NCI-H69 (cell line): Measurements from ENCODE around the gene WDR48.

ENCODE experiments used
- DNase-seq: peaks from one replicate; lab custom pipeline; 2025; lab: John Stamatoyannopoulos, UW

WDR48 gene

DNA sequence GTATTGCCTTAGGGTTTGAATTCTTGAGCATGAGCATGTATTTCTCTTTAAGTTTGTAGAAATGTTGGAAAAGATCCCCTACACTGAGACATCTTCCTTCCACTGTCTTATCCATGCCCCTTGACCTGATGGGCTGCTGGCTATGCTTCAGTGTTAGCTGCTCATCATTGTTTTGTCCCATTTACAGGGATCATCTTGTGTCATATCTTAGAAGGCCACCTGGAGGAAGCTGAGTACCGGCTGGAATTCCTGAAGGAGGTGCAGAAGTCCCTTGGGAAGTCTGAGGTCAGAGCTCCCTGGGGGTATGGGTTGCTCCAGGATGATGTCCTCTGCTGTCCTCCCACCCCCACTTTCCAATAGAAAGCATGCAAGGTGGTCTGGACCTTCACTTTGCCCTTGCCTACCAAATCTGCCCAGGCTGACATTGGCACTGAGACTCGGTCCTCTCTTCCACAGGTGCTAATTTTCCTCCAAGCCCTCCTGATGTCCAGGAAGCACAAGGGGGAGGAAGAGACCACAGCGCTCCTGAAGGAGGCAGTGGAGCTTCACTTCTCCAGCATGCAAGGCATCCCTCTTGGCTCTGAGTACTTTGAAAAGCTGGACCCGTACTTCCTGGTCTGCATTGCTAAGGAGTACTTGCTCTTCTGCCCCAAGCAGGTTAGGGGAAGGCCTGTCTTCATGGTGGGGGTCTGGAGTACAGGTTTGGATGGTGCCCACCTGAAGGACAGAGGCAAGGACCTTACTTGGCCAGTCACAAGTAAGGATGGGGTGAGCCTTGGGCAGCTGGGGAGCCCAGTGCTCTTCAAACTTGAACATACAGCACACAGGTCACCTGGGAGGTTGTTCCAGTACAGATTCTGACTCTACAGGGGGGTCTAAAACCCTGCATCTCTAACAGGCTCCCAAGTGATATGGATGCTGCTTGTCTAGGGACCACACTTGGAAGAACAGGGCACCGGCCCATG, 73.3 kb downstream of the WDR48 start:
- peak; percentile 34 for DNase-seq

DNA sequence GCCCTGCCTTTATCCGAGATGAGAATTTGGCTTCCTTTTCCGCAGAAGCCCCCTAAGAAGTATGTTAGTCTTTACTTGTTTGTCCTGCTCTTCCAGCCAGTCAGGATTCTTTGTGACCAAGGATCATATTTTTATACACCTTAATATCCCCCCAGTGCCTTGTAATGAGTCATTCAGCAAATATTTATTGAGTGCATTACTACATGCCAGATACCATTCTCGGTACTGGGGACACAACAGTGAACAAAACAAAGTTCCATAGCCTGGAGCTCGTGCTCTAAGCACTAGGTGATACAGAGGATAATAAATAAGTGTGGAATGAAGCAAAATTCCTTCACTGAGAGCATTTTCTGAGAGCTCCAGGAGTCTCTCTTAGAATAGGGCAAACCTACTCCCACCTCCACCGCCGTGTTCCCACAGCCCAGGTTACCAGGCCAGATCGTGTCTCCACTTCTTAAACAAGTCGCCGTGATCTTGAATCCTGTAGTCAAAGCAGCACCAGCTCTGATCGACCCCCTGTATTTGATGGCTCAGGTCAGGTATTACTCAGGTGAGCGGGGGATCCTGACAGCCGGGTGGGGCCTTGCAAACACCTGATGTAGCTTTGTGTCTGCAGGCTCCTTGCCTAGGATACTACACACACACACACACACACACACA, 74.2 kb downstream of the WDR48 start:
- DNase-seq, result no peak

DNA sequence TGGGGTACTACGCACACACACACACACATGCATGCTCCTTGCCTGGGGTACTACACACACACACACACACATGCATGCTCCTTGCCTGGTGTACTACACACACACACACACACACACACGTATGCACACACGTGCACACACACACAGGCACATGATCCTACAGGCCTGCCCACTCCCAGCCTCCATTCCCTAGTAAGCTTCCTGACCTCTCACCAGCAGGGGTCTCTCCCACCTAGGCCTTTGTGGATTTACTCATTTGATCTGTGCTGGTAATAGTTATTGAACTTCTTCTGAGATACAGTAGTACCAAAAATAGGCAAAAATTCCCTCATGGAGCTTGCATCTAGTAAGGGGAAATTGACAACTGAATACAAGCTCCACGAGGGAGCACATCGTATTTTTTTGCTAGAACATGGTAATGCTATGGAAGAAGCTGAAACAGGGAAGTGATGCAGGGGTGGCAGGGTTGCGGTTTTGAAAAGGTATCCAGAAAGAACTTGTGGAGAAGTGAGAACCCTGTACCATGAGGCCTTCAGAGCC, 74.8 kb downstream of the WDR48 start:
- peak; percentile 54 for DNase-seq

DNA sequence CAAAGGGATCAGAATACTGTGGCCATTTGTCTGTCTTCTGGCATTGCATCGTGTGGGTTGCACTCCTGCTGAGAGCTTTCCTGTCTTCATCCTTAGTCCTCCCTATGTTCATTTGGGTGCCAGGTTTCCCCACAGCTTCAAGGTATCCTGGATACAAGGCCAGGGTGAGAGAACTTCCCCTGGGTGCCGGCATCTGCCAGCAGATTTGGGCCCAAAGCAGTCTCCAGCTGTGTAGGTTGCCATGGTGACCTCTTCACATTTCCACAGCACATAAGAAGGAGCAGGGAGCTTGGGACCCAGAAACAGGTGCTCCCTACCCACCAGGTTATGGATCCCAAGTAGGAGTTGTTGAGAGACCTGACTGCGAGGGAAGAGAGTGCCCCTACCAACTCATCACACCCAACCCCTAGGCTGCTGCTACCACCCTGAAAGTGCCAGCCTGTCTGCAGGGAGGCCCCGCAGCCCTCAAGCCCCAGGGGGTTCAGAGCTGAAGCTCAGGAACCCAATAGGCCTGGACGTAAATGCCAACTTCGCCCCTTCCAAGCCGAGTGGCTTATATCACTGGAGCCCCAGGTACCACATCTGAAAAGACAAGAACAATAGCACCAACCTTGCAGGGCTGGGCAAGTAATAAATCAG, 75.6 kb downstream of the WDR48 start:
- DNase-seq, result peak; percentile 64

DNA sequence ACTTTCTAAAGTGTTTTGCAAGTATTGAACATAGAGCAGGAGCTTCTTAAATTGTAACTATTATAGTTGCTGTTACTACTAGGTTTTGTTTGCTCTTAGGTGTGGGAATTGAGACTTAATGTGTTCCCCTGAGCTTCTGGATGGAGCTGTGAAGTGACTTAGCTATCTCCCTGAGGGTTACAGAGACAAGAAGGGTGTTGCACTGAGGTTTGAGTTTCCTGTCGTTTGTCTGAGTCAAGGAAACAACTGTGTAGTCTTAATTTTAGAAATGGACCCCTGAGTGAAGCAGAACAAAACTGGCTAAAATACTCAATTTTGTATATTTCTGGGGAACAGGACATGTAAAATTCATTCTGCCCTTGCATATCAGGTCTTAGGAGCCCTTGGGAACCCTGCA, 76.1 kb downstream of the WDR48 start:
- no peak for DNase-seq

DNA sequence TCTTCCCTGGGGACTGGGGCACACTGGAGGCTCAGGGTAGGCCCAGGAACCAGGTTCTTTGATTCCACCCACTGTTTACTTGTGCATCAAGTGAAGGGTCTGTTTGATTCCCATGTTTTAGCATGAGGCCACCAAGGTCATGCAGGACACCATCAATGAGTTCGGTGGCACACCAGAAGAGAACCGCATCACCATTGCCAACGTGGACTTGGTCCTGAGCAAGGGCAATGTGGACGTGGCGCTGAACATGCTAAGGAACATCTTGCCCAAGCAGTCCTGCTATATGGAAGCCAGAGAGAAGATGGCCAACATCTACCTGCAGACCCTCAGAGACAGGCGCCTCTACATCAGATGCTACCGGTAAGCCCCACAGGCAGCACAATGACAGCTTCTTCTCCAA, 77.1 kb downstream of the WDR48 start:
- DNase-seq, result no peak

DNA sequence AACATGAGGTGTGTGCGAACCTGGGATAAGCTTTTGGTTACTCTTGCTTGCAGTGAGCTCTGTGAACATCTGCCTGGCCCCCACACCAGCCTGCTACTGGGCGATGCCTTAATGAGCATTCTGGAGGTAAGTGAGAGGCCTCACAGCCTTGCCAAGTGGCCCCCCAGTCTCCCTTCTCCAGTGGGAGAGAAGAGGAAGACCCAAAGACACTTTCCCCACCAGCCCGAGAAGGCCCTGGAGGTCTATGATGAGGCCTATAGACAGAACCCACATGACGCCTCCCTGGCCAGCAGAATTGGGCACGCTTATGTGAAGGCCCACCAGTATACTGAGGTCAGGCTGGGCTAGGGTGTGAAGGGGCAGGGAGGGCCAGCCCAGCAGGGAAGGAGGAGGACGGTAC, 78.2 kb downstream of the WDR48 start:
- DNase-seq, result no peak

DNA sequence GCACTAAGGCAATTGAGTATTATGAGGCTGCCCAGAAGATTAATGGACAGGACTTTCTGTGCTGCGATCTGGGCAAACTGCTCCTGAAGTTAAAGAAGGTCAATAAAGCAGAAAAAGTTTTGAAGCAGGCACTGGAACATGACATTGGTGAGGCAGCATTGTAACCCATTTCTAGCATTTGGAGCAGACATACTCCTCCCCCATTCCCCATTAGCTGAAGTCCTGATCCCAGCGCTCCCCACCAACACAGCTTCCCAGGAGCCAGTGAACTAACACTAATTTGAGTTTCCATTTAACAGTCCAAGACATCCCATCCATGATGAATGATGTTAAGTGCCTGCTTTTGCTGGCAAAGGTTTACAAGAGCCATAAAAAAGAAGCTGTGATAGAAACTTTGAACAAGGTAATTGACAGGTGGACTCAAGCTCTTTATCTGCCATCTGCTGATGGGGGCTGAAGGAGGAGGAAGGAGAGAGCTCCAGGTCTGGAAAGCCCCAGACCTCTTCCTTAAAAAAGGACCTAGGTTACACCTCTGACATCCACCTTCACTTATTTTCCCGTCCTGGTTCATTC, 79.0 kb downstream of the WDR48 start:
- peak; percentile 54 for DNase-seq

DNA sequence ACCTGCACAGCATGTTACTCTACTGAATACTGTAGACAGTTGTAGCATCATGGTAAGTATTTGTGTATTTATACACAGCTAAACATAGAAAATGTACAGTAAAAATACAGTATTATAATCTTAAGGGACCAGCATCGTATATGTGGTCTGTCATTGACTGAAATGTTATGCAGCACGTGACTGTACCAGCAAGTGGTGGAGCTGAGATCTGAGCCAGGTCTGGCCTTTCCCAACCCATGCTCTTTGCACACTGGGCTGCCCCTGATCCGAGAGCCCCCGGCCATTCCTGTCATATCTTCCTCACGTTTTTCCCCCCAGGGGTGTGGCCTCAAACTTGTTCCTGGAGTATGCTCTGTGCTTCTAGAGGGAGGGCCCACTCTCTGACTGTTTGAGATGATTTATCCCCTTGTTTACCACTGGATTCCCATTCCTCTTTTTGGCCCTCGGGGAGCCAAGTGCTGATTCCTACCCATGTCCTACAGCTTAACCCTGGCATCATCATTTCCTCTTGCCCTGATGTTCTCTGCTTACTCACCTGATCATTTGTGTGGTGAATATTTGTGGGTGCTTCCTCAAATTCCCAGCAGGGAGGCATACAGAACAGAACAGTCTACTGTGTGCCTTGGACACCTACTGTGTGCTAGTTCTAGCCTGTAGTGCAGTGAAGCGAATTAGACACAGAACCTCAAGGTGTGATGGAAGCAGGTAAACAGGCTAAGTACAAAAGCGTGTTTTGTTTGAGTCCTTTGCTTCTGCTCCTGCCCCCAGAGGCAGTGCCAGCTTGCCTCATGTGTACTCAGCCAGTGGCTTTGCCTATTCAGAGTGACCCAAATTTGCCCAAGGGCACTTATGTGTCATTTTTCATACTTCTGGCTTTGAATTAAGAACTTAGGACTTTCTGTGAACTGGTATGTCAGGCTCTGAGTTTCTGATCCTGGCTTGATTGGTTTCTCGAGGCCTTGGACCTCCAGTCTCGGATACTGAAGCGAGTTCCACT, 80.6 kb downstream of the WDR48 start:
- DNase-seq, result peak; percentile 18

DNA sequence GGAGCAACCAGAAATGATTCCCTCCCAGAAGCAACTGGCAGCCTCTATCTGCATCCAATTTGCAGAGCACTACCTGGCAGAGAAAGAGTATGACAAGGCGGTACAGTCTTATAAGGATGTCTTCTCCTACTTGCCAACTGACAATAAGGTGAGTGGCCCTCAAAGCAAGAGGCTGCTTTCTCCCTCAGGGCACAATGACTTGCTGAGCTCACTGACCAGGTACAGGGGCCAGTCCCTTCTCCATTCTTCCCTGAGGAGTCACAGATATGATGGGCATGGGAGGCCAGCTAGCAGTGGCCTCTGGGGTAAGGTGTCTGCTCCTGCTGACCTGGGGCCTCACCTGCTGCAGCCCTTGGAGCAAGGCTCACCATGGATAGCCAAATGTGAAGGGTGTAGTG, 81.3 kb downstream of the WDR48 start:
- no peak for DNase-seq

DNA sequence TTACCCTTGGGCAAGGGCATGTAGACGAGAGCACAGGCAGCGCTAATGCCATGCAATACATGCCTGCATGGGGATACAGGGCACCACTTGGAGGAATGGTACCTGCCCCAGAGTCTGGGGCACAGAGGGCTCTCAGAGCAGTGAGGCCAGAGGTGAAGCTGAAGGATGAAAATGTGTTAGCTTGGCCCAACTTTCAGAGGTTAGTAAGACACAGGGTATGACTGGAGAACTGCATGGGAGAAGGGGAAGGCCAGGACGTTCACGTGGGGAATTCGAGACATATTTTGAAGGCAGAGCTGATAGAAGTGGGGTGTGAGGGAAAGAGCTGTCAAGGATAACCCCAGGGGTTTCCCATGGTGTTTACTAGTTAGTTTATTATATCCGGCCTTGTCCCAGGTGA, 82.0 kb downstream of the WDR48 start:
- no peak for DNase-seq

DNA sequence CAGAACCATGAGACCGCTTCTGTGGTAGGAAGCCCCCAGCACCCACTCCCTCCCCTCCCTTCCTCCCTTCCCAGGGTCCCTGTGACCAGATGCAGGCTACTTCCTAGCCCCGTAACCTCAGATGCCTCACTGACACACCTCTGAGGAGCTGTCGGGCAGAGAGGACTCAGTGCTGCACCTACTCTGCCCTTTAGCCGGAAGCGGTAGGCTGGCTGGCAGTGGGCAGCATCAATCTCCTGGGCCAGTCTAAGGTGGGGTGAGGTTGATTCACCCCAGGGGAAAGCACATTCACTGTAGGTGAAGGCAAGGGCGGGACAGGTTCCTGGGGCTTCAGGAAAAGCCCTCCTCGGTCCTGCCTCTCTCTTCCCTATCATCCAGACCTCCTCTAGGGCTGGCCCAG, 82.5 kb downstream of the WDR48 start:
- DNase-seq, result no peak

DNA sequence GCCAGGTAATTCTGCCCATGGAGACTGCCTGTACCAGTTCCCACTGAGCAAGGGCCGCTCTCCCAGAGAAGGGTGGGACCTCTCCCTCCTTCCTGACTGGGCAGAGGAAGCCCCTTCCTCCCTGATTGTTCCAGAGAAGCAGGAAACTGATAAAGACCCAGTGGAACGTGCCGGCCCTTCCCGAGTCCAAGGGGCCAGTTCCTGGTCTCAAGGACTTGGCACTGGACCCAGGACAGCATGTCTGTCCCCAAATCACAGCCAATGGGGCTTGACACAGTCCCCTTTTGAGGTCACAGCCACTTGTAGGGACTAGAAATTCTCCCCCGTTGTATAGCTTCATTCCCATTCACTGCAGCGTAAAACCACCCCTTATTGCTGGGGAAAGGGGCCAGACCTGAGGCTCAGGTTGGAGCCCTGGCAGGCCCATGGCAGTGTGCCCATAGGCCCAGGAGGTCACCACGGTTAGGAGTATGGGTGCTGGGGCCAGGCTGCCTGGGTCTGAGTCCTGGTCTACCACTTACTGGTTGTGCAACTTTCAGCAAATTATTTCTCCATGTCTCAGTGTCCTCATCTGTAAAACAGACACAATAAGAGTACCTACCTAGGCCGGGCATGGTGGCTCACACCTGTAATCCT, 83.5 kb downstream of the WDR48 start:
- DNase-seq, result no peak

DNA sequence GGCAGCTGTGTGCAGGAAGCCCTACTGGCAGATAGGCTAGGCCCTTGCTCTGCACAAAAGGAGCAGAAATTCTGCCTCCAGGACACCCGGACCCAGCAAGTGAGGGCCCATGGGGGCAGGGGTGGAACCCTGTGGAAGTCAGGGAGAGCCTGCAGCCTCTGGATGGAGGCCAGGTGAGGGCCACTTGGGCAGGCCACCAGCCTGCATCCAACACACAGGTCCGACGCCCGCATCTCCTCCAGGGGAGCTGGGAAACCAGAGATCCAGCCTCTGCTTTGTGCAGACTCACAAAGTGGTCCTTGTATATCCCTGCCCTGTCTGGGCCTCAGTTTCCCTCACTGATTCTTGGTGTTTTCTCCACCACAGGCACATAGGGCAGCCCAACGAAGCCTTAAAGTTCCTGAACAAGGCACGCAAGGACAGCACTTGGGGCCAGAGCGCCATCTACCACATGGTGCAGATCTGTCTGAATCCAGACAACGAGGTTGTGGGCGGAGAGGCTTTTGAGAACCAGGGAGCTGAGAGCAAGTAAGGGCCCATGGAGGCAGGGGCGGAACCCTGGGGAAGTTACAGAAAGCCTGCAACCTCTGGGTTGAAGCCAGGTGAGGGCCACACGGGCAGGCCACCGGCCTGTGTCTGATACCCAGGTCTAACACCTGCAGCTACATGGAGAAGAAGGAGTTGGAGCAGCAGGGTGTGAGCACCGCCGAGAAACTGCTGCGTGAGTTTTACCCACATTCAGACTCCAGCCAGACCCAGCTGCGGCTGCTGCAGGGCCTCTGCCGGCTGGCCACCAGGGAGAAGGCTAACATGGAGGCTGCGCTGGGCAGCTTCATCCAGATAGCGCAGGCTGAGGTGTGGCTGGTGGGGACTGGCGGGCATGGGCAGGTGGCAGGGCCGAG, 85.0 kb downstream of the WDR48 start:
- DNase-seq, result no peak

DNA sequence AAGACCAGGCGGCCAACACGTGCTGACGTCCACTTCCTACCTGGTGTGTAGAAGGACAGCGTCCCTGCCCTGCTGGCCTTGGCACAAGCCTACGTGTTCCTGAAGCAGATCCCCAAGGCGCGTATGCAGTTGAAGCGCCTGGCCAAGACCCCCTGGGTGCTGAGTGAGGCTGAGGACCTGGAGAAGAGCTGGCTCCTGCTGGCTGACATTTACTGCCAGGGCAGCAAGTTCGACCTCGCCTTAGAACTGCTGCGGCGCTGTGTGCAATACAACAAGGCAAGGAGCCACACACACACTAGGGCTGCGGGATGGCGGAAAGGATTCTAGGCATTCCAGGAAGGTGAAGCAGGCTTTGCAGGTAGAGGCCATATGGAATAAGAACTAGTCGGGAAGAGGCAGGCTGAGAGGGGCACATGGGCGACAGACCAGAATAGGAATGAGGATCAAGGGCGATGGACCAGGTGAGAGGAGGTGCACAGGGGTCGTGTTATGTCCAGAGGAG, 85.7 kb downstream of the WDR48 start:
- no peak for DNase-seq

DNA sequence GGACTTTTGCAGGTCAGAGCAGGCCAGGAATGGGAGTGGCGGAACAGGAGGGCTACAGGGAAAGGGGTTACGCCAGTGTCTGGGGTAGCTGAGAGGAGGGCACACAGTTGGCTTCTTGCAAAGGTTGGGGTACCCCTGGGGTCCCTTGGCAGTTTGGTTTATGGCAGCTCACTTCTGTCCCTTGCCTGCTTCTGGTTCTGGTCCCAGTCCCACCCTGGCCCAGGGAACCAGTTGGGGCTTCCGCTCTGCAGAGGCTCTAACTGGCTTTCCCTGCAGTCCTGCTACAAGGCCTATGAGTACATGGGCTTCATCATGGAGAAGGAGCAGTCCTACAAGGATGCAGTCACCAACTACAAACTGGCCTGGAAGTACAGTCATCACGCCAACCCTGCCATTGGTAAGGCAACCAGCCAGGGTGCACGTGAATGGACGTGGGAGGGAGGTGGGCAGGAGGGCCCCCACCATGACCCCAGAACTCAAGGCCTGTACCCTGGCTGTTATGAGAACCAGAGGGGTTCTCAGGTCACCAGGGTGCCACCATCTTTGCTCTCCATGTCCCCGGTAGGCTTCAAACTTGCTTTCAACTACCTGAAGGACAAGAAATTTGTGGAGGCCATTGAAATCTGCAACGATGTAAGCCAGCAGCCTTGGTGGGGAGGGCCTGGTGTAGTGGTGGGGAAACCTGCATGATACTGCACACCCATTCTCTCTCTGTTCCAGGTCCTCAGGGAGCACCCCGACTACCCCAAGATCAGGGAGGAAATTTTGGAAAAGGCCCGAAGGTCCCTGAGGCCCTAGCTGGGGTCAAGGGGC, 86.4 kb downstream of the WDR48 start:
- no peak for DNase-seq

DNA sequence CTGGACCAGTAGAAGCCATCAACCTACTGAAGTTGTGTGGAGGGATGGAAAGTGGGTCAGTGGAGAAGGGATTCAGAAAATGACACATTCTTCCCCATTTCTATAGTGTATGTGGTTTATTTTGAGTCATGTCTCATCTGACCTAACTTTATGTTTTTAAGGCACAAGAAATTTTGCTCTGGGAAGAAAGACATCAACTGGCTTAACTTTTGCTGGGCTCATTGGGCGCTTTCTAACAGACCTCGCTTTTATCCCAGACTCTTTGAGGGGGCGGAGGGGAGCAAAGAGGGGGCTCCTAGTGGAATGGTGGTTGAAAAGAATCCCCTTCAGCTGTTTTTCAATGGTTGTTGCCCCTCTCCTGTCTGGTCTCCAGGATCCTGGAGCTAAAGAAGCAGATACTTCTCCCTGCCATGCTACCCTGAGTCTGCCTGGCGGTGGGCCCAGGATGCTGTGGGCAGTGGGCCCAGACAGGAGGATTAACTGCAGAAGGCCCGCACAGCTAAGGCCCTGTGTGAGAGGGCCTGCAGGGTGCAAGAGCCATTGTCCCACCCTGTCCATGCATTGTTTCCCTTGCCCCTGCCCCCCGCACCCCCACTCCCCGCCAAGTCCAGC, 87.1 kb downstream of the WDR48 start:
- DNase-seq, result no peak

DNA sequence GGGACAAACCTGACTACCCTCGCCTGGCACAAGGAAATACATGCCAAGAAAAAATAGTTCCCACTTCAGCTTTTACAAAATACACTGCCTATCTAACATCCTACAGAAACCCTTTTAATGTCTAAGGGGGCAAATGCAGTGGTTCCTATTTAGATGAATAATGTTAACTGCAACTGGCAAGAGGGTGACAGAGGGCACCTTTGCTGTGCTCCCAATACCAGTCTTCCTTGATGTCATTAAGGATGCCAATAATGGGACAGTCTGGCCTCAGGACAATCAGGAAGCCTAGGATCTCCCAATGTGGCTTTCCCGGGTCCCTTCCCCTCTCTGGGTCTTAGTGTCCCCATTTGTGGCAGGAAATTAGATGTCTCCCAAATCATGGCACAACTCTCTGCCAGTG, 87.6 kb downstream of the WDR48 start:
- DNase-seq, result no peak
